Body of pancreas (tissue), 4 donors: ENCODE data around the gene GPATCH3.

ENCODE experiments used
- CTCF ChIP-seq, 7 experiments: fragments of 450-650 bp in 4 of 7; fragments of 200-600 bp in 3 of 7; sonication (generic) in 3 of 7; IDR thresholded peaks; one replicate each; pipeline ENCODE4 v1.5.1; 2016 to 2019; ENCODE audit warnings: antibody characterized with exemption in 7 of 7
- POLR2A ChIP-seq, 3 donors: fragments of 450-650 bp; IDR thresholded peaks; one replicate each; pipeline ENCODE4 v1.6.1; 2016; ENCODE audit warnings: antibody characterized with exemption in 3 of 3, mild to moderate bottlenecking in 2 of 3

DNA sequence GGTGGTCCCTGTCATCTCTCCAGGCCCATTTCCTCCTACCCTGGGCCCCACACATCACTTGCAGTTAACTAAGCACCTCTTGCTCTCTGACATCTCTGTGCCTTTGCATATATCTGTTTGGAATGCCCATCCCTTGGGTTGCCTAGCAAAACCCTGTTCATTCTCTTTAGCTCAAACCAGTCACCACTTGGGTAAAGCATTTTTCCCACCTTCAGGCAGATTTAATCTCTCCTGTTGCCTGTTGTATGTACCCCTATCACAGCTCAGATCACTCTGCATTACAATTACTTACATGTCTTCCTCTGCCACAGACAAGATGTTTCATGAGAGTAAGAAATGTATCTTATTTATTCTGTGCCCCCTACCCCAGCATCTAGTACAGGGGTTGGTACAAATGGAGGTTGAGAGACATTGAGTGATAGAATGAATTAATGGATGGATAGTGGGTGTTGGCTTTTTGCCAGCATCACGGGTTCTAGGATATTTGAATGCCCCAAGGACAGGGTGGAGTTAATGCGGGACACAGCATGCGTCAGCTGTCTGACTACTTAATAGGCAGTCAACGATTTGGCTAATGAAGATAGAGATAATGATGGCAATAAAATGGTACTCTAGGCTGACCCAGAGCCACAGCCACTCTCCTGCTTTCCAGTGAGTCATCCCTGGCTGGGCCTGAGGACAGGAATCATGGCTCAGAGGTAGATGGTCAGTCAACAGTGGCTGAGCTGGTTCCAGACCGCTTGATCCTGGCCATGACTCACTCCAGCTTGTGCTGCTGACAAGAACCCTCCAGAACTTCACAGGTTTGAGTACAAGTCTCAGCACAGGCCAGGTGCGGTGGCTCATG lies 7.0 kb upstream of the GPATCH3 start:
- TF ChIP-seq POLR2A (IDR thresholded peaks at IDR 0.05), result no peak
- no peak for TF ChIP-seq CTCF (IDR thresholded peaks at IDR 0.05)
